GM12878 (cell line): ENCODE measurements around the gene GFM1.

Source experiments
- CTCF ChIP-seq, 3 experiments: IDR thresholded peaks in 2 of 3; conservative IDR thresholded peaks in 1 of 3; 2 replicates each; pipeline ENCODE4 v1.5.1; 2011; ENCODE audit warnings: low read depth in 3 of 3, low read length in 3 of 3, mild to moderate bottlenecking in 3 of 3, control low read depth in 2 of 3, moderate library complexity in 2 of 3, inconsistent platforms in 1 of 3, mixed read lengths in 1 of 3; ENCODE audit not compliant: control insufficient read depth in 2 of 3, insufficient read depth in 1 of 3; ENCODE audit errors: extremely low read depth in 1 of 3
- EZH2 ChIP-seq: IDR thresholded peaks from 2 replicates; pipeline ENCODE4 v1.6.1; 2012; ENCODE audit warnings: low read depth, mild to moderate bottlenecking, control low read depth, inconsistent platforms, low read length, borderline replicate concordance; ENCODE audit not compliant: control insufficient read depth
- FOS ChIP-seq: IDR thresholded peaks from 3 replicates; pipeline ENCODE4 v1.6.1; 2011; ENCODE audit warnings: borderline replicate concordance; ENCODE audit not compliant: insufficient read length; ENCODE audit errors: extremely low read depth
- MEF2B ChIP-seq: fragments of 450-650 bp; IDR thresholded peaks from 2 replicates; pipeline ENCODE4 v1.6.1; 2018; ENCODE audit warnings: mild to moderate bottlenecking, moderate library complexity; ENCODE audit not compliant: partially characterized antibody, poor library complexity, severe bottlenecking
- POLR2A ChIP-seq: IDR thresholded peaks from 2 replicates; pipeline ENCODE4 v1.6.1; 2011; ENCODE audit warnings: low read depth, mild to moderate bottlenecking, low read length
- RB1 ChIP-seq: fragments of 450-650 bp; formaldehyde crosslinking; IDR thresholded peaks from 2 replicates; pipeline ENCODE4 v1.6.1; 2017; ENCODE audit warnings: mild to moderate bottlenecking, borderline replicate concordance
- SP1 ChIP-seq: IDR thresholded peaks from one replicate; pipeline ENCODE4 v1.6.1; 2011; ENCODE audit warnings: low read depth, low read length
- YY1 ChIP-seq: IDR thresholded peaks from 2 replicates; pipeline ENCODE4 v1.6.1; 2011; ENCODE audit warnings: low read depth, mild to moderate bottlenecking, low read length
- TF ChIP-seq, protein P1 (sequence below): IDR thresholded peaks from 2 replicates; pipeline ENCODE4 v1.6.1; 2012; ENCODE audit warnings: low read depth, low read length, improper control_type of control experiment

- TF ChIP-seq POLR2A (no peak), RB1 (no peak), CTCF (IDR thresholded peaks at IDR 0.05 in 2 of 3, conservative IDR thresholded peaks at IDR 0.05 in 1 of 3; ENCODE audit: control insufficient read depth in 2 of 3, extremely low read depth in 1 of 3, insufficient read depth in 1 of 3, low read depth in 3 of 3, low read length in 3 of 3) (no peak), YY1 (no peak), EZH2 (no peak), FOS (no peak), MEF2B (no peak), SP1 (no peak)
- TF ChIP-seq, protein P1, sequence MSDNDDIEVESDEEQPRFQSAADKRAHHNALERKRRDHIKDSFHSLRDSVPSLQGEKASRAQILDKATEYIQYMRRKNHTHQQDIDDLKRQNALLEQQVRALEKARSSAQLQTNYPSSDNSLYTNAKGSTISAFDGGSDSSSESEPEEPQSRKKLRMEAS = no peak
These were observed 19.5 kb downstream of the GFM1 start for GRCh38 chr3:158663832-158664231.
